HepG2 (cell line): Measurements from ENCODE around the gene DHRS4L2. TPM values are rescaled to one million over a fixed set of nuclear protein-coding genes. Genes with fewer than 3 reads are reported as not detected.

Experiments used
- BCL6 ChIP-seq: IDR thresholded peaks from 2 replicates; pipeline ENCODE4 v1.6.1; 2016; ENCODE audit warnings: missing genetic modification reagents, missing compliant biosample characterization
- CEBPB ChIP-seq: IDR thresholded peaks from 2 replicates; pipeline ENCODE4 v1.6.1; 2011; ENCODE audit warnings: low read depth, low read length, improper control_type of control experiment, borderline replicate concordance
- CENPBD1 ChIP-seq: sonication (generic); formaldehyde crosslinking; IDR thresholded peaks from 2 replicates; pipeline ENCODE4 v1.8.0; 2022; ENCODE audit warnings: missing genetic modification reagents, low read depth, mild to moderate bottlenecking, borderline replicate concordance
- FOSL2 ChIP-seq: sonication (generic); formaldehyde crosslinking; IDR thresholded peaks from 2 replicates; pipeline ENCODE4 v1.4.0; 2020; ENCODE audit warnings: missing genetic modification reagents
- GABPA ChIP-seq, 2 experiments: IDR thresholded peaks; 2 replicates each; pipeline ENCODE4 v1.6.1; 2011 to 2016; ENCODE audit warnings: low read depth in 2 of 2, low read length in 1 of 2, missing biosample characterization in 1 of 2, missing genetic modification characterization in 1 of 2
- ISX ChIP-seq: sonication (generic); formaldehyde crosslinking; conservative IDR thresholded peaks from 2 replicates; pipeline ENCODE4 v1.5.0; 2020; ENCODE audit warnings: missing genetic modification reagents
- KAT2B ChIP-seq: fragments of 150-350 bp; IDR thresholded peaks from 2 replicates; pipeline ENCODE4 v1.6.1; 2014; ENCODE audit warnings: low read depth, low read length, borderline replicate concordance
- KLF16 ChIP-seq, 2 experiments: sonication (generic) in 1 of 2; formaldehyde crosslinking in 1 of 2; IDR thresholded peaks; 2 replicates each; pipeline versions ENCODE4 v1.6.1 to v1.8.0; 2016 to 2023; ENCODE audit warnings: missing genetic modification reagents in 2 of 2, missing compliant biosample characterization in 1 of 2
- NFE2L2 ChIP-seq: fragments of 150-350 bp; IDR thresholded peaks from 2 replicates; pipeline ENCODE4 v1.6.1; 2014; ENCODE audit warnings: low read length
- NR2F1 ChIP-seq, 2 experiments: fragments of 450-650 bp in 1 of 2; formaldehyde crosslinking in 1 of 2; IDR thresholded peaks; 2 replicates each; pipeline versions ENCODE4 v1.5.0 to v1.6.1; 2016 to 2020; ENCODE audit warnings: mild to moderate bottlenecking in 1 of 2, missing compliant biosample characterization in 1 of 2, missing genetic modification reagents in 1 of 2, moderate library complexity in 1 of 2
- PRDM10 ChIP-seq: sonication (generic); formaldehyde crosslinking; IDR thresholded peaks from 2 replicates; pipeline ENCODE4 v1.4.0; 2020; ENCODE audit warnings: low read depth, missing genetic modification reagents
- RBFOX2 ChIP-seq: fragments of 200-400 bp; formaldehyde crosslinking; IDR thresholded peaks from 2 replicates; pipeline ENCODE4 v1.6.1; 2017; ENCODE audit warnings: low read depth, mild to moderate bottlenecking, low read length
- SCMH1 ChIP-seq: sonication (generic); formaldehyde crosslinking; IDR thresholded peaks from 2 replicates; pipeline ENCODE4 v1.9.0; 2021; ENCODE audit warnings: missing genetic modification reagents, mild to moderate bottlenecking, borderline replicate concordance
- SMC3 ChIP-seq: IDR thresholded peaks from 2 replicates; pipeline ENCODE4 v1.6.1; 2011; ENCODE audit warnings: low read length, improper control_type of control experiment
- TFAP4 ChIP-seq: sonication (generic); IDR thresholded peaks from 2 replicates; pipeline ENCODE4 v1.6.1; 2016; ENCODE audit warnings: low read depth, borderline replicate concordance
- WIZ ChIP-seq: sonication (generic); formaldehyde crosslinking; IDR thresholded peaks from 2 replicates; pipeline ENCODE4 v1.5.1; 2020; ENCODE audit warnings: mild to moderate bottlenecking, missing genetic modification reagents
- XRCC5 ChIP-seq: fragments of 200-400 bp; formaldehyde crosslinking; optimal IDR thresholded peaks from 2 replicates; pipeline ENCODE3; 2017; ENCODE audit warnings: mild to moderate bottlenecking, low read length
- ZFAT ChIP-seq: sonication (generic); formaldehyde crosslinking; conservative IDR thresholded peaks from 2 replicates; pipeline ENCODE4 v1.8.1; 2023; ENCODE audit warnings: missing genetic modification reagents, inconsistent platforms
- ZFP37 ChIP-seq: sonication (generic); formaldehyde crosslinking; IDR thresholded peaks from 2 replicates; pipeline ENCODE4 v1.4.0; 2020; ENCODE audit warnings: missing genetic modification reagents, borderline replicate concordance
- ZFP62 ChIP-seq: sonication (generic); formaldehyde crosslinking; IDR thresholded peaks from 2 replicates; pipeline ENCODE4 v1.4.0; 2020; ENCODE audit warnings: missing genetic modification reagents
- ZNF17 ChIP-seq: sonication (generic); formaldehyde crosslinking; IDR thresholded peaks from 2 replicates; pipeline ENCODE4 v1.5.0; 2020; ENCODE audit warnings: mild to moderate bottlenecking, missing genetic modification reagents
- ZNF20 ChIP-seq: sonication (generic); formaldehyde crosslinking; IDR thresholded peaks from 2 replicates; pipeline ENCODE4 v1.4.0; 2020; ENCODE audit warnings: mild to moderate bottlenecking, moderate library complexity, missing genetic modification reagents
- ZNF24 ChIP-seq: fragments of 450-650 bp; IDR thresholded peaks from 2 replicates; pipeline ENCODE4 v1.6.1; 2017; ENCODE audit warnings: antibody characterized with exemption, mild to moderate bottlenecking
- ZNF251 ChIP-seq: sonication (generic); formaldehyde crosslinking; IDR thresholded peaks from 2 replicates; pipeline ENCODE4 v1.9.0; 2021; ENCODE audit warnings: mild to moderate bottlenecking, missing genetic modification reagents
- ZNF33B ChIP-seq: sonication (generic); formaldehyde crosslinking; IDR thresholded peaks from 2 replicates; pipeline ENCODE4 v1.5.1; 2020; ENCODE audit warnings: mild to moderate bottlenecking, missing genetic modification reagents
- ZNF605 ChIP-seq: sonication (generic); formaldehyde crosslinking; IDR thresholded peaks from 2 replicates; pipeline ENCODE4 v1.8.0; 2022; ENCODE audit warnings: mild to moderate bottlenecking, missing genetic modification reagents
- ZNF776 ChIP-seq: sonication (generic); formaldehyde crosslinking; IDR thresholded peaks from 2 replicates; pipeline ENCODE4 v1.4.0; 2020; ENCODE audit warnings: mild to moderate bottlenecking, missing genetic modification reagents
- ZNF839 ChIP-seq: sonication (generic); formaldehyde crosslinking; IDR thresholded peaks from 2 replicates; pipeline ENCODE4 v1.4.0; 2020; ENCODE audit warnings: missing genetic modification reagents, mild to moderate bottlenecking, borderline replicate concordance
- polyA plus RNA-seq, 8 experiments: library from polyadenylated mRNA; depleted of rRNA in 3 of 8; stranded (reverse) in 7 of 8; unstranded in 1 of 8; fragments of >200 nt; fragmentation: Illumina TruSeq in 4 of 8; extraction: Trizol in 4 of 8; gene quantifications; 2 replicates each; pipeline versions ENCODE4 v1.2.1 to v1.2.3, GENCODE V29; 2011 to 2016; ENCODE audit warnings: low read depth in 4 of 8, missing spikeins in 1 of 8, mixed read lengths in 1 of 8; ENCODE audit not compliant: insufficient read depth in 1 of 8
- total RNA-seq, 5 experiments: library from RNA; depleted of rRNA; stranded (reverse); fragments of >200 nt; fragmentation: Illumina TruSeq; extraction: Trizol; gene quantifications; 2 replicates each; pipeline ENCODE4 v1.2.3, GENCODE V29; 2016; ENCODE audit warnings: low read depth in 1 of 5

Gene DHRS4L2
- total and polyA plus RNA-seq, 2 of the 13 experiments (the other 11 are each of a cell fraction or from before 2014, with no cell fraction given) = 24.7 to 38.2 TPM

GRCh38 chr14:23939607-23940326, 49.0 kb upstream of the DHRS4L2 start (continued):
- TF ChIP-seq PRDM10 (CRISPR knock-in tag) (no peak), KLF16 (CRISPR knock-in tag; IDR thresholded peaks at IDR 0.05) (no peak), ZNF251 (CRISPR knock-in tag) (no peak), ZNF839 (CRISPR knock-in tag) (no peak), SMC3 (no peak), FOSL2 (CRISPR knock-in tag) (peak; percentile 46), BCL6 (CRISPR knock-in tag) (peak; percentile 29; the same call in 1 of the 2 replicates), ZNF776 (CRISPR knock-in tag) (no peak), GABPA (IDR thresholded peaks at IDR 0.05; ENCODE audit: low read depth, low read length) (no peak), GABPA (CRISPR knock-in tag; IDR thresholded peaks at IDR 0.05; ENCODE audit: low read depth) (no peak), CEBPB (no peak), ZNF17 (no peak), NR2F1 (CRISPR knock-in tag; IDR thresholded peaks at IDR 0.05) (peak in 1 of 2 experiments; percentile 50; a peak in 1 of 4 replicates), ZNF33B (CRISPR knock-in tag) (no peak), TFAP4 (peak; percentile 11; the same call in 1 of the 2 replicates), ZFAT (CRISPR knock-in tag) (no peak), ZNF20 (CRISPR knock-in tag) (no peak), ZFP62 (CRISPR knock-in tag) (no peak), ZFP37 (no peak), SCMH1 (CRISPR knock-in tag) (no peak), ISX (no peak), CENPBD1 (no peak), ZNF605 (CRISPR knock-in tag) (no peak), ZNF24 (no peak), NFE2L2 (no peak), XRCC5 (no peak), KAT2B (no peak), WIZ (CRISPR knock-in tag) (no peak), RBFOX2 (no peak)
